HG02642 (cell line): Measurements from ENCODE around the gene FAM20C.
"Not testable (repeated sequence)": the region's sequence is repeated elsewhere in the genome, so short reads cannot be mapped to it uniquely, and the experiment has no call there.

Experiments
- ATAC-seq: cut with Tn5 transposase; IDR thresholded peaks from one replicate; pipeline ENCODE4 v1.9.1; 2021; ENCODE audit warnings: mild to moderate bottlenecking; ENCODE audit not compliant: unreplicated experiment, poor library complexity

The FAM20C gene

GRCh38 chr7:296373-296945, 104.1 kb downstream of the FAM20C start:
- no peak for ATAC-seq

- ATAC-seq, result not testable (repeated sequence)
These were observed 104.8 kb downstream of the FAM20C start for GRCh38 chr7:297141-297540.

DNA sequence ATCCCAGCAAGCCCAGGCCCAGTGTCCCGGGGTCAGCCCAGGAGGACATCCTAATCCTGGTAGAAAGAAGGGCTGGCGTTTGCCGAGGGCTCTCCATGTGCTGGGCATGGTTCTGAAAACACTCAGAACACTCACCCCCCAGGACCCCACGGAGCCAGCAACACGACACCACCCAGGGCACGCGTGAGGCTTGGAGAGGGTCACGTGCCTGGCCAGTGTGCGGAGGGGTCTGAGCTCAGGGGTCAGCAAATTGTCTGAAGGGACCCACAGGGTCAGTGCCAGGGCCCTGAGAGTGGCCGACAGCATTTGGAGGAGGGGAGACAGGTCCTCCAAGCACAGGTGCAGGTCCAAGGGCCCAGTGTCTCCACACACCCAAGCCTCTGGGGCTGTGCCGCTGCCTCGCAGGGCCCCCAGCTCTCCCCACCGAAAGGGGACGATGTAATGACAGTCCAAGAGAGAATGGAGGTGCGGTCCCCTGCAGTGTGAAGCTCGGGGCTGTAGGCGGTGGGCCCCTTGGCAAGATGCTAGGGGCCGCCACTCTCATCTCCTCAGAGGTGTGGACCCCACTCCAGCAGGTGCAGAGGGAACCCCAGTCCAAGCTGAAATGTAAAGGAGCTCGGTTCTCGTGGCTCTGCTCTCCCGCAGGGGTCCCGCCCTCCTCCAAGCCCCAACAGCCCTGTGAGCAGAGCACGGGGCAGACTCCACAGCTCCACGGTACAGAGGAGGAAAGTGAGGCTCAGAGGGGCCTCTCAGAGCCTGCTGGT, 105.4 kb downstream of the FAM20C start:
- ATAC-seq, result no peak

DNA sequence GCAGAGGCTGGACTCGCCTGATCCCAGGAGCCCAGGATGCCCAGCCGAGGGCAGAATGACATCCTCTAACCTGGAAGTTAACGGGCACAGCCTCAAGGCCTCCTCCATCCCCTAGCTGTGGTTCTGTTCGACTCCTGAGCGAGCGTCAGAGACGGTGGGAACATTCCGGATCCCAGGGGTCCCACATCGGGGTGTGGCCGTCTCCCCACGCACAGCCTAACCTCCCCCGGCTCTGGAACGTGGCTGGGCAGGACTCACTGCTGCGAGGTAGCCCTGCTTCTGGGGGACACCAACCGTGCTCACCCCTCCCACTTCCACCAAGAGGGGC, 106.0 kb downstream of the FAM20C start:
- ATAC-seq, result no peak

DNA sequence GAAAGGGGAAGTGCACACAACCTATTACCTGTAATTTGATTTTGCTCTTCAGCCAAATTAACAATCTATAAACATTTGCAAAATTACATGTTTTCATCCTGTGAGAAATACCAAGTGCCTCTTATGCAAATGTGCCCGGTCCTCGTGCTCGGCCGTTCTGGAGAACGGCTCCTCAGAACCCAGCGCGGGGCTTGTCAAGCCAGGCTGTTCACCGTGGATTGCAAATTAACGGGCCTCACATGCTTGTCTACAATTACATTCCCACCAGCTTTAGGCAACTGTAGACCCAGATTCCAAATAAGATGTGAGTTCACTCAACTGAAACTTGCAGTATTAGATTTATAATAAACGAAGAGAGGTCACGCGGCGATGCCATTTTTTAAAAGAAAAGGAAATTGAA, 106.4 kb downstream of the FAM20C start:
- ATAC-seq, result no peak

DNA sequence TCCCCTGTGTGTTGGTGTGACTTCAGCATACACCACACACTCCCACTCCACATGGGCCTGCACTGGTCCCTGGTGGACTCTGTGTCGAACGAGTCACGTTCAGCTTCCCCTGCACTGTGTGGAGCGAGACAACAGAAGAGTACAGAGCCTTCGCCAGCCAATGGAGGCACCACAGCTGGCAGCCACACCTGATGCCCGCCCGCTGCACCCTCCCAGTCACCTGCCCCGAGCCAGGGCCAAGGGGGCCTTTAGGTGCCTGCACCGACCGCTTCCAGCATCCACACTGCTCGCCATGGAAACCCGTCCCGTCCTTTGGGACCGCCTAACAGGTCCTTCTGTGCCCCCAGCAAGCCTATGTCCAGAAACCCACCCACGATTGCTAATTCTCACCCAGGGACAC, 106.8 kb downstream of the FAM20C start:
- ATAC-seq, result no peak

DNA sequence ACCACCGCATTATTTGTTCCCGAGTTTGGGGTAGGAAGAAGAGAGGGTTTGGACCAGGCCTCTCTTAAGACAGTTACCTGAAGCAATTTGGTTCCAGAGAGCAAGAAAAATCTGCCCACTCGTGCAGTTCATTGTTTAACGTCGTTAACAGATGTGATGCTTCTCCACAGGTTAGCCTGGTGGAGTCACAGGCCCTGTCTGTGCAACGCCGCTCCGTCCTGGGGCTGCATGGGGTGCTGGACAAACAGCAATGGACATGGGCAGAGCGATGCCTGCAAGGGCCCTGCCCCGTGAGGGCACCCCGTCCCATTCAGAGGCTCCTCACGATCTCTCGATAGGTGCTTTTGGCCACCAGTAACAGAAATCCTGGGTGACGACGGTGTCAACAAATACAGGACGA, 107.3 kb downstream of the FAM20C start:
- no peak for ATAC-seq

DNA sequence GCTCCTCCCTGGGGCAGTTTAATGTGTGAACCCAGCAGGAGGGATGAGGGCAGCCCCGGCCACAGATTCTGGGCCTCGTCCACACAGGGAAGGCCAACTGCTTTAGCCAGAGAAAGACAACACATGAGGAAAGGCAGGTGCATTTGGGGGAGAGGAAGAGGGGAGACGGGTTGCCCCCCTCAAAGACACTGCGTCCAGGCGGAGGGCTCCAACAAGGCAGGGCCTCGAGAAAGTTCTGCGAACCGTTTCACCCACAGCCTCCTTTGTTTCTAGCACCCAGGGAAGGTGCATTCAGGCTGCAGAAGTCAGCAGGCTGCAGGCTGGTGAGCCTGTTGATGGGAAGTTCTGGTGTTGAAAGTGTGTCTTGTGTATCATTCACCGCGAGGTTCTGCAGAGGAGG, 107.7 kb downstream of the FAM20C start:
- no peak for ATAC-seq

- ATAC-seq, result no peak
These were observed 108.3 kb downstream of the FAM20C start for GRCh38 chr7:300546-301290.

- ATAC-seq, result no peak
These were observed 109.1 kb downstream of the FAM20C start for GRCh38 chr7:301291-302053.

- ATAC-seq, result no peak
These were observed 110.0 kb downstream of the FAM20C start for GRCh38 chr7:302054-302992.

- no peak for ATAC-seq
These were observed 111.1 kb downstream of the FAM20C start for GRCh38 chr7:303425-303824.

- no peak for ATAC-seq
These were observed 111.7 kb downstream of the FAM20C start for GRCh38 chr7:303884-304573.

GRCh38 chr7:304574-305409, 112.4 kb downstream of the FAM20C start:
- ATAC-seq, result no peak

- ATAC-seq, result no peak
These were observed 113.2 kb downstream of the FAM20C start for GRCh38 chr7:305410-306151.

- ATAC-seq, result no peak
These were observed 115.6 kb downstream of the FAM20C start for GRCh38 chr7:307970-308369.

DNA sequence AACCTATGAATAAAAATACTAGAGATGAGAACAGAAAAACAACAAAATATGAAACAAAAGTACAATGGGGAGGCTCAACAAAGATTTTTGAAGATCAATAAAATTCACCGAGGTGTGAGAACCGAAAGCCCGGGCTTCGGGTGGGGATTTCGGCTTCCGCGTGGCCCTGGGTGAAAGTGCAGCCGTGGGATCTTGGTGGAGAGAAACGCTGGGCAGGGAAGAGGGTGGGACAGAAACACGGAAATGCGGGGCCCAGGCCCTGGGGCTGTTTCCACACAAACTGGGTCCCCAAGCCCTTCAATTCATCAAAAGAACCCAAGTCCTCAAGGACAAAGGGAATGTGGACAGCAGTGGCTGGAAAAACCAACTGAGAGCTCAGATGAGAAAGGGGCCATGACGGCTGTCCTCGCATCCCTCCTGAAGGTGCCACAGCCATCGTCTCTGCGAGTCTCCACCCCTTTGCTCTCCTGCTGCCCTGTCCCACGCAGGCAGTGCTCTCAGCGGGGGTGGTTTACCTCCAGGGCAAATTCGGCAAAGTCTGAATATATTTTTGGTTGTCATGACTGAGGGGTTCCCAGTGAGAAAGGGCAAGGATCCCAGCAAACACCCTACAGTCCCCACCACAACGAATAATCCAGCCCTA, 117.3 kb downstream of the FAM20C start:
- ATAC-seq, result no peak
